Measurements from ENCODE around the gene SALL4. TPM values are rescaled to one million over a fixed set of nuclear protein-coding genes. Genes with fewer than 3 reads are reported as not detected.

The SALL4 gene
- total RNA-seq, 2 experiments from 2014 or later = 0.05 to 0.08 TPM

- no peak overlapping the region for H3K4me3 ChIP-seq (ENCODE audit: low read length)
- H3K36me3 ChIP-seq (ENCODE audit: insufficient read depth, low read length) = no peaks in the 10 kb centered on the region
- DNase-seq (no peak), ATAC-seq (ENCODE audit: poor library complexity) (no peak)
- H3K27ac Mint-ChIP-seq = no peak overlapping the region
- ChIA-PET POLR2A (no interaction called here), CTCF (no interaction called here)
- no peak overlapping the region for H3K4me3 Mint-ChIP-seq
- peaks cover 2% of the 10 kb centered on the region for H3K27me3 Mint-ChIP-seq
- no peaks in the 10 kb centered on the region for H3K36me3 Mint-ChIP-seq (ENCODE audit: low read depth)
- H3K27ac ChIP-seq (ENCODE audit: low read depth in 1 of 2, low read length in 2 of 2) = no peak overlapping the region
- H3K4me1 ChIP-seq (ENCODE audit: insufficient read depth, low read length) = no peaks in the 10 kb centered on the region
- H3K9me3 ChIP-seq (ENCODE audit: control insufficient read depth in 1 of 2, insufficient read depth in 1 of 2, low read length in 2 of 2) = peaks cover 0 to under 1% of the 10 kb centered on the region in 2 experiments
- H3K4me1 Mint-ChIP-seq (ENCODE audit: low read depth) = no peaks in the 10 kb centered on the region
- no peaks in the 10 kb centered on the region for H3K9me3 Mint-ChIP-seq
- intact Hi-C loops (cut with DNase I, micrococcal nuclease) = no loop called here
- TF ChIP-seq, protein P1, sequence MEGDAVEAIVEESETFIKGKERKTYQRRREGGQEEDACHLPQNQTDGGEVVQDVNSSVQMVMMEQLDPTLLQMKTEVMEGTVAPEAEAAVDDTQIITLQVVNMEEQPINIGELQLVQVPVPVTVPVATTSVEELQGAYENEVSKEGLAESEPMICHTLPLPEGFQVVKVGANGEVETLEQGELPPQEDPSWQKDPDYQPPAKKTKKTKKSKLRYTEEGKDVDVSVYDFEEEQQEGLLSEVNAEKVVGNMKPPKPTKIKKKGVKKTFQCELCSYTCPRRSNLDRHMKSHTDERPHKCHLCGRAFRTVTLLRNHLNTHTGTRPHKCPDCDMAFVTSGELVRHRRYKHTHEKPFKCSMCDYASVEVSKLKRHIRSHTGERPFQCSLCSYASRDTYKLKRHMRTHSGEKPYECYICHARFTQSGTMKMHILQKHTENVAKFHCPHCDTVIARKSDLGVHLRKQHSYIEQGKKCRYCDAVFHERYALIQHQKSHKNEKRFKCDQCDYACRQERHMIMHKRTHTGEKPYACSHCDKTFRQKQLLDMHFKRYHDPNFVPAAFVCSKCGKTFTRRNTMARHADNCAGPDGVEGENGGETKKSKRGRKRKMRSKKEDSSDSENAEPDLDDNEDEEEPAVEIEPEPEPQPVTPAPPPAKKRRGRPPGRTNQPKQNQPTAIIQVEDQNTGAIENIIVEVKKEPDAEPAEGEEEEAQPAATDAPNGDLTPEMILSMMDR (IDR thresholded peaks at IDR 0.05) = no peak
- no peaks in the 10 kb centered on the region for H3K27me3 ChIP-seq (ENCODE audit: control insufficient read depth in 1 of 2, insufficient read depth in 2 of 2, low read length in 2 of 2)
Measured at GRCh38 chr20:51832276-51832675, 30.0 kb upstream of the SALL4 start.

DNA sequence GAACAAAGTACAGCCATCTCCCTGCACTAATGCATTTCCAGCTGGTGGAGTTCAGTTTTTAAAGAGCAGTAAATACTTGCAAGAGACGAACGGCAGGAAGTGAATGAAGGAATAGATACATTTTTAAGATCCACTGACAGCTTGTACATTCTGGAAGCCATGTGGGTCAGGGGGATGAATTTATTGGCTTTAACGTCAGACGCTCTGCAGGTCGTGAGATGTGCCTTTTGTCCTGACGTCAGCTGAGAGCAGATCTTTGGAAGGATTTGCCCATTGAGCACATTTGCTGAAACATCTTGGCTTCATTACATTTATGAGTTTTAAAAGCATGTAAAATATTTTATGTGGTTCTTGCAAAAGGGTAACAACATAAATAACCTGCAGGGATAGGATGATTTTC lies 29.5 kb upstream of the SALL4 start:
- peaks cover 0 to 4% of the 10 kb centered on the region in 2 experiments for H3K9me3 ChIP-seq (ENCODE audit: control insufficient read depth in 1 of 2, insufficient read depth in 1 of 2, low read length in 2 of 2)
- no peaks in the 10 kb centered on the region for H3K27me3 ChIP-seq (ENCODE audit: control insufficient read depth in 1 of 2, insufficient read depth in 2 of 2, low read length in 2 of 2)
- ChIA-PET CTCF (no interaction called here), POLR2A (no interaction called here)
- Mint-ChIP-seq H3K4me3 (no peak overlapping the region), H3K27ac (no peak overlapping the region), H3K36me3 (ENCODE audit: low read depth) (no peaks in the 10 kb centered on the region), H3K27me3 (peaks cover 6% of the 10 kb centered on the region), H3K4me1 (ENCODE audit: low read depth) (no peaks in the 10 kb centered on the region), H3K9me3 (no peaks in the 10 kb centered on the region)
- no peaks in the 10 kb centered on the region for H3K4me1 ChIP-seq (ENCODE audit: insufficient read depth, low read length)
- intact Hi-C loops (cut with DNase I, micrococcal nuclease) = no loop called here
- no peaks in the 10 kb centered on the region for H3K36me3 ChIP-seq (ENCODE audit: insufficient read depth, low read length)
- no peak overlapping the region for H3K4me3 ChIP-seq (ENCODE audit: low read length)
- no peak overlapping the region for H3K27ac ChIP-seq (ENCODE audit: low read depth in 1 of 2, low read length in 2 of 2)
- TF ChIP-seq, protein P1 (IDR thresholded peaks at IDR 0.05) = no peak
- no peak for ATAC-seq (ENCODE audit: poor library complexity)
- no peak for DNase-seq

GRCh38 chr20:51830538-51830937 lies 28.2 kb upstream of the SALL4 start:
- intact Hi-C loops (cut with DNase I, micrococcal nuclease) = no loop called here
- no peaks in the 10 kb centered on the region for H3K4me1 Mint-ChIP-seq (ENCODE audit: low read depth)
- POLR2A ChIA-PET = no interaction called here
- H3K4me3 Mint-ChIP-seq = no peak overlapping the region
- TF ChIP-seq, protein P1 (IDR thresholded peaks at IDR 0.05) = no peak
- H3K4me1 ChIP-seq (ENCODE audit: insufficient read depth, low read length) = no peaks in the 10 kb centered on the region
- no peaks in the 10 kb centered on the region for H3K9me3 Mint-ChIP-seq
- no peak overlapping the region for H3K27ac ChIP-seq (ENCODE audit: low read depth in 1 of 2, low read length in 2 of 2)
- peaks cover 0 to 6% of the 10 kb centered on the region in 2 experiments for H3K9me3 ChIP-seq (ENCODE audit: control insufficient read depth in 1 of 2, insufficient read depth in 1 of 2, low read length in 2 of 2)
- no peaks in the 10 kb centered on the region for H3K27me3 ChIP-seq (ENCODE audit: control insufficient read depth in 1 of 2, insufficient read depth in 2 of 2, low read length in 2 of 2)
- CTCF ChIA-PET = no interaction called here
- ATAC-seq (ENCODE audit: poor library complexity) = no peak
- peaks cover 6% of the 10 kb centered on the region for H3K27me3 Mint-ChIP-seq
- no peak overlapping the region for H3K4me3 ChIP-seq (ENCODE audit: low read length)
- H3K36me3 Mint-ChIP-seq (ENCODE audit: low read depth) = no peaks in the 10 kb centered on the region
- H3K36me3 ChIP-seq (ENCODE audit: insufficient read depth, low read length) = no peaks in the 10 kb centered on the region
- no peak for DNase-seq
- H3K27ac Mint-ChIP-seq = no peak overlapping the region

Data from CD4-positive, alpha-beta T cell (primary cell).